ENCODE results near the gene HRH2.

HRH2 gene

DNA sequence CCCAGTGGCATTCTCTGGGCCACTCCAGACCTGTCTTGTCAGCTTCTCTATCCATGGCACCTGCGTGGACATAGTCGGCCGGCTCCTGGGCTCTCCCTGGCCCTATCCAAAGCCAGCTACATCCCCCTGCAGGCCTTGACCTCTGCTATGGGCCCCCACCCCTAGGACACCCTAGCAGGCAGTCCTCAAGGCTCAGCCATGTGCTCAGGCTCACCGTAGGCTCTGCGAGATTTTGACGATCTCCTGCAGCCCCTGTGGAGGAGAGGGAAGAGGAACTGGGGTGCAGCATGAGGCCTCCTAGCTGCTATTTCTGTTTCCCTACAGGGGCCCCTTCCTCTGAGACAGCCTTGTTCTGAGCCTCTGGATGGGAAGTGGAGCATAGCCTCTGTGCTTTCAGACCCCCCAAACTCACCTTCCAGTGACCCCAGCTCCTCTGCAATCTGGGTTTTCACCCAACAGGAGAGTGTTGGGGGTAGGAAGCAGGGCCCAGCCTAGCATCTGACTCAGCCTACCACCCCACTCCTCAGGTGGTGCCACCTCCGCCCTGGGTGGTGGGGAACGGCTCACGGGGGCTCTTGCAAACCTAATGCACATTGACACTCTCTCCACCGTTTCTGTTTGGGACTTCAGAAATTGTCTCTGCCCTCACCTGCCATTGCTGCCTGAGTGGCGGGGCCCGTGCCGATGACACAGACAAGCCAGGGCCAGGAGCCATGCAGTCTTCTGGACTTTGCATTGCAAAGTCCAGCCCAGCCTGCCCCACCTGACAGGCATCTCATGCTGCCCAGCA is 36.7 kb downstream of the HRH2 start:
- no peaks in the 10 kb centered on the region for H3K36me3 ChIP-seq (ENCODE audit: control insufficient read depth in 1 of 2, insufficient read depth in 2 of 2, low read length in 2 of 2)
- no peak overlapping the region for H3K27ac ChIP-seq (ENCODE audit: low read length)
- no peak overlapping the region for H3K4me3 ChIP-seq (ENCODE audit: low read depth in 1 of 2, low read length in 2 of 2)
- no peaks in the 10 kb centered on the region for H3K4me1 ChIP-seq (ENCODE audit: control insufficient read depth in 1 of 2, insufficient read depth in 2 of 2, low read length in 2 of 2)
- no peaks in the 10 kb centered on the region for H3K27me3 ChIP-seq (ENCODE audit: low read depth, low read length)
- no peaks in the 10 kb centered on the region for H3K9me3 ChIP-seq (ENCODE audit: control insufficient read depth in 1 of 2, low read length in 2 of 2)

DNA sequence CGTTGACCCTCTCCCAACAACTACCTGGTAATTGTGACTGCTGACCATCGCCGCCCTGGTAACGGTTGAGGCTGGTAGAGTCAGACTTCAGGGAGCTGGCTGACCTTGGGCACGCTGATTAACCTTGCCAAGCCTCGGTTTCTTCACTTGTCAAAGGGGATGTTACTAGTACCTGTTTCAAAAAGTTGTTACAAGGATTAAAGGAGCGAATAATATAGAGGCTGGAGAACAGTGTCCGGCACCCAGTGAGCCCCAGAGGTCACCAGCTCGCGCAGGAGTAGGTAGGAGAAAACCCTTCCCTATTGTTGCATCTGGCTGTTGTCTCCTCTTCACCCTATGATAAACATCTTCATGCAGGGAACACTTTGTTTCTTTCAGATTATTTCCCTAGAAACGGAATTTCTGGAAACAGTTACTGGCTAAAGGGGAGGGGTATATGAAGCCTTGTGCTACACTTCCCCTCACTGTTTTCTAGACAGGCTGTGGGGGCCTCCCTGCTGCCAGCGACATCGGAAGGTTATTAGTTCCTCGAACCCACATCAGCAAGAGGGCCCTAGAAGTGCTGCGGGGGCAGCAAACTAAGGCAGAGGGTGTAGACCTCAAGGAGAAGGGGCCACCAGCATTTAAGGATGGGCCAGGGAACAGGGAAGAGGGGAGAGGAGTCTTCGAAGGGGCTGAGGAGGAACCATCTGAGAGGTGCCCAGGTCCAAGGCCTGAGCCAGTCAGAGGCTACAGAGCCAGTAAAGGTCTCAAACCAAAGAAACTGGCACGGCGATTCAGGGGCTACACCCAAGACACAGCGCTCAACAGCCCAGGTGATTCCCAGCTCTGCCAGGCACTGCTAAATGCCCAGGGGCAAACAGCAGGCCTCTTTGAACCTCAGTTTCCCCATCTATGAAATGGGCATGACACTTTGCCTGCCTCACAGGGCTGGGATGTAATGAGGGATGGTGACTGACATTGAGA is 37.6 kb downstream of the HRH2 start:
- Histone ChIP-seq H3K4me3 (ENCODE audit: low read depth in 1 of 2, low read length in 2 of 2) (no peak overlapping the region), H3K27me3 (ENCODE audit: low read depth, low read length) (no peaks in the 10 kb centered on the region), H3K4me1 (ENCODE audit: control insufficient read depth in 1 of 2, insufficient read depth in 2 of 2, low read length in 2 of 2) (no peaks in the 10 kb centered on the region), H3K36me3 (ENCODE audit: control insufficient read depth in 1 of 2, insufficient read depth in 2 of 2, low read length in 2 of 2) (no peaks in the 10 kb centered on the region), H3K27ac (ENCODE audit: low read length) (no peak overlapping the region), H3K9me3 (ENCODE audit: control insufficient read depth in 1 of 2, low read length in 2 of 2) (no peaks in the 10 kb centered on the region)

DNA sequence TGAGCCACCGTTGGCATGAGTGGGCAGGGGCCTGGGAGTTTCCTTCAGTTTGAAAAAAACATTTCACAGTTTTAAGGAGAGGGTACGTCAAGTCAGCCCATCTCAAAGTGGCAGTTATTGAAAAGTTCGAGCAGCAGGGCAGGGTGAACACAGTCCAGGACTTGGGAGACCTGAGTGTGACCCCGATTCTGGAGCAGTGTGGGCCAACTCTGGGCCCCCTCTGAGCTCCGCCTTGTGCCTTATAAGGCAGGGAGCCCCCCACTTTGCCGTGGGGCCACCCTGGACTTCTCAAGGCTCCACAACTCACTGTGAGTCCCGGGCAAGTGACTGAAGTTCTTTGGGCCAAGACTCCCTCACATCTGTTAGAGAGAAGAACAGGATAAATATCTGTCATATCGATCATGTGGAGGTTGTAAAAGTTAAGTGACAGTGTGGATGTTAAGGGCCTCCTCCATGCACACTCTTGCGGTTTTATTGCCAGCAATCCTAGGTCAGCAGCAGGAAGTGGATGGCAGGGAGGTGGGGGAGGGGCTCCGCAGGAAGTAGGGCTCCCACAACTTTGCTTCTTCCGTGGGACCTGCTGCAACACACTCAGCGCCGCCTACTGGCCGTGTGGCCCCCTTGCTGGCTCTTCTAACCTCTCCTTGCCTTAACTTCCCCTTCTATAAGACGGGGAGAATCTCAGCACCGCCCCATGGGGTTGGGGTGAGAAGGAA is 38.4 kb downstream of the HRH2 start:
- no peaks in the 10 kb centered on the region for H3K36me3 ChIP-seq (ENCODE audit: control insufficient read depth in 1 of 2, insufficient read depth in 2 of 2, low read length in 2 of 2)
- H3K4me3 ChIP-seq (ENCODE audit: low read depth in 1 of 2, low read length in 2 of 2), result no peak overlapping the region
- H3K27me3 ChIP-seq (ENCODE audit: low read depth, low read length), result no peaks in the 10 kb centered on the region
- no peak overlapping the region for H3K27ac ChIP-seq (ENCODE audit: low read length)
- no peaks in the 10 kb centered on the region for H3K9me3 ChIP-seq (ENCODE audit: control insufficient read depth in 1 of 2, low read length in 2 of 2)
- H3K4me1 ChIP-seq (ENCODE audit: control insufficient read depth in 1 of 2, insufficient read depth in 2 of 2, low read length in 2 of 2), result no peaks in the 10 kb centered on the region

DNA sequence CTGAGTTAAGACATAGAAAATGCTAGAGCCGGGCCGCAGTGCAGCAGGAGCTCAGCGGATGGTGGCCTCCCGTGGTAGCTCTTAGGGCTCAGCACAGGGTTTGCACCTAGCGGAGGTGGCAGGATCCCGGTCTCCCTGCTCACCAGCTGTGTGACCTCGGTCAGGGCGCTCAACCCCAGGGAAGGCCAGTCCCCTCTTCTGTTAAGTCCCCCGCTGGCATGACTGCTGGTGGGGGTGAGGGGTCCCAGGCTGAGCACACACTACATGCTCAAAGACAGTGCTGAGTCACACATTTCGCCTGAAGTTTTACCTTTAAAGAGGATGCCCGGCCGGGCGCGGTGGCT is 39.0 kb downstream of the HRH2 start:
- no peak overlapping the region for H3K27ac ChIP-seq (ENCODE audit: low read length)
- H3K4me3 ChIP-seq (ENCODE audit: low read depth in 1 of 2, low read length in 2 of 2), result no peak overlapping the region
- H3K4me1 ChIP-seq (ENCODE audit: control insufficient read depth in 1 of 2, insufficient read depth in 2 of 2, low read length in 2 of 2), result no peaks in the 10 kb centered on the region
- H3K27me3 ChIP-seq (ENCODE audit: low read depth, low read length), result no peaks in the 10 kb centered on the region
- no peaks in the 10 kb centered on the region for H3K36me3 ChIP-seq (ENCODE audit: control insufficient read depth in 1 of 2, insufficient read depth in 2 of 2, low read length in 2 of 2)
- H3K9me3 ChIP-seq (ENCODE audit: control insufficient read depth in 1 of 2, low read length in 2 of 2), result no peaks in the 10 kb centered on the region

DNA sequence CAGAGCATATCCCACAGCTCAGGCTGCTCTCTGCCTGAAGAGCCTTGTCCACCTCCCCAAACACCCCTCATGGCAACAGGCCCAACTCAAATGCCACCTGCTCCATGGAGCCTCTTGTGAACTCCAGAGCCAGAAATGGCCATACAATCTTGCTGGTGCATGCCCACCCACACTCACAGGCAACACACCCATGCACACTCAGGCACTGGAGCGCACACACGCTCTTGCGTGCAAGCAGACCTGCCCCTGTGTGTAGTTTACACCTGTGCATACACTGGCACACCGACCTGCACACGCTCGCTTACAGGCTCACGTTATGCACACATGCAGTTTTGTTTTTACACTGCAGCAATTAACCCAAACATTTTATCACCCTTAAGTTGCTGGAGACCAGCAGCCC is 40.0 kb downstream of the HRH2 start:
- Histone ChIP-seq H3K36me3 (ENCODE audit: control insufficient read depth in 1 of 2, insufficient read depth in 2 of 2, low read length in 2 of 2) (no peaks in the 10 kb centered on the region), H3K27me3 (ENCODE audit: low read depth, low read length) (no peaks in the 10 kb centered on the region), H3K27ac (ENCODE audit: low read length) (no peak overlapping the region), H3K4me3 (ENCODE audit: low read depth in 1 of 2, low read length in 2 of 2) (no peak overlapping the region), H3K4me1 (ENCODE audit: control insufficient read depth in 1 of 2, insufficient read depth in 2 of 2, low read length in 2 of 2) (no peaks in the 10 kb centered on the region), H3K9me3 (ENCODE audit: control insufficient read depth in 1 of 2, low read length in 2 of 2) (no peaks in the 10 kb centered on the region)

DNA sequence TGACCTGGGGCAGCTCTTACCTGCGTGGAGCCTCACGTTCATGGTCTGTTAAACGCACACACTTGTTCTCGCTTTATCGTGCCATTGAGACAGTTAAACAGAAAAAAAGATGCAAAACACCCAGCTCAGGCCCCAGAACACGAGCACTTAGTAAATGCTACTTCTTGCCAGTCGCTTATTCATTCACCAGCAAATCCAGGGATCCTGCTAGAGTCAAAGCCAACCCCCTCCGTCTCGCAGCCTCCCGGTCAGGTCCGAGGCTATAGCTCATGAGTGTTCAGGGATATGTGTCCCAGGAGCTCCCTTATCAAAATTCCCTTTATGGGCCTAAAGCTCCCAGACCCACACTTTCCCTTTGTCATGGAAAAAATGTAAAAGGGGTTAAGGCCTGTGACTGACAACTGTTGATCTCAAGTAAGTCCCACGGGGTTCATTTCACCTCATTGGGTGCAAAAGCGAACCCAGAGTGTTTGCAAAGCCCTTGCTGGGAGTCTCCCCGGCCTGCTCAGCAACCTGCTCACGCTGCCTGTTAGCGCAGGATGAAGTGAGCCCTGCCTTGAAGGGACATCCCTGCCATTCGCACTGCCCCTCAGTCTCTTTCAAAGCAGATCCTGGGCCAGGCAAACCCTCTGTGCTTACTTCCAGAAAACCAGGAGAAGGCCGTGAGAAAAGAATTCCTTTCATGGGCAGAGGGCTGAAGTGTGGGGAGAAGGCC is 40.7 kb downstream of the HRH2 start:
- H3K36me3 ChIP-seq (ENCODE audit: control insufficient read depth in 1 of 2, insufficient read depth in 2 of 2, low read length in 2 of 2), result no peaks in the 10 kb centered on the region
- no peaks in the 10 kb centered on the region for H3K4me1 ChIP-seq (ENCODE audit: control insufficient read depth in 1 of 2, insufficient read depth in 2 of 2, low read length in 2 of 2)
- H3K27me3 ChIP-seq (ENCODE audit: low read depth, low read length), result no peaks in the 10 kb centered on the region
- H3K9me3 ChIP-seq (ENCODE audit: control insufficient read depth in 1 of 2, low read length in 2 of 2), result no peaks in the 10 kb centered on the region
- H3K27ac ChIP-seq (ENCODE audit: low read length), result no peak overlapping the region
- H3K4me3 ChIP-seq (ENCODE audit: low read depth in 1 of 2, low read length in 2 of 2), result no peak overlapping the region

DNA sequence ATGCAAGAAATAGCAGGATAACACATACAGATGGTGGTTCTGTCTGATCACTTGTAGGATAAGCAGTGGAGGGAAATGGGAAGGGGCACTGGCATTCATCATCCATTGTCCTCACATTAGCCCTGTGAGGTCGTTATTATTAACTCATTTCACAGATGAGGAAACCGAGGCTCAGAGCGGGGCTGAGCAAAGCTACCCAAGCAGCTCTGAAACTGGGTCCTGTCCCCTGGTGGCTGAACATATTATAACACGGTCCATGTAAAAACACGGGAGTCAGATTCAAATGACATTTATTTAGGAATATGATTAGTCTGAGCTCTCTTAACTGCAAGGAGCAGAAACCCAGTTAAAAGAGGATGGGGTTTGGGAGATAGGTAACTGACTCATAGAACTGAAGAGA is 43.1 kb downstream of the HRH2 start:
- H3K27me3 ChIP-seq (ENCODE audit: low read depth, low read length), result no peaks in the 10 kb centered on the region
- H3K9me3 ChIP-seq (ENCODE audit: control insufficient read depth in 1 of 2, low read length in 2 of 2), result no peaks in the 10 kb centered on the region
- H3K36me3 ChIP-seq (ENCODE audit: control insufficient read depth in 1 of 2, insufficient read depth in 2 of 2, low read length in 2 of 2), result no peaks in the 10 kb centered on the region
- no peak overlapping the region for H3K27ac ChIP-seq (ENCODE audit: low read length)
- no peak overlapping the region for H3K4me3 ChIP-seq (ENCODE audit: low read depth in 1 of 2, low read length in 2 of 2)
- no peaks in the 10 kb centered on the region for H3K4me1 ChIP-seq (ENCODE audit: control insufficient read depth in 1 of 2, insufficient read depth in 2 of 2, low read length in 2 of 2)

DNA sequence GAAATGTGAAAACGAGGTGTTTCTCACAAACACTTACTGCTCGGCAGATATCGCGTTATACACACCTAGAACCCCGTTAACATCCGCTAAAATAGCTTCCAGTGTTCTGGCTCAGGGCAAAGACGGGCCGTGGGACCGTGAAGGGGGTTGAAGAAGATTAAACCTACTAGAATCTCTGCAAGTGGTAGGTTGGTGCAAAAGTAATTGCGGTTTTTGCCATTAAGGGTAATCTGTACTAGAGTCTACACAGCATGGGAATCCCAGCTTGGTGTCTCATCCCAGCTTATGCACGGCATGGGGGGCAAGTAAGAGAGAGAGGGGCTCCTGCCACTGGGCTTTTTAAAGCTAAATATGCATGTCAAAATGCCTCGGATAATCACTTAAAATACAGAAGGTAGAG is 43.9 kb downstream of the HRH2 start:
- no peaks in the 10 kb centered on the region for H3K9me3 ChIP-seq (ENCODE audit: control insufficient read depth in 1 of 2, low read length in 2 of 2)
- H3K27me3 ChIP-seq (ENCODE audit: low read depth, low read length), result no peaks in the 10 kb centered on the region
- no peaks in the 10 kb centered on the region for H3K36me3 ChIP-seq (ENCODE audit: control insufficient read depth in 1 of 2, insufficient read depth in 2 of 2, low read length in 2 of 2)
- H3K4me1 ChIP-seq (ENCODE audit: control insufficient read depth in 1 of 2, insufficient read depth in 2 of 2, low read length in 2 of 2), result no peaks in the 10 kb centered on the region
- no peak overlapping the region for H3K4me3 ChIP-seq (ENCODE audit: low read depth in 1 of 2, low read length in 2 of 2)
- no peak overlapping the region for H3K27ac ChIP-seq (ENCODE audit: low read length)

DNA sequence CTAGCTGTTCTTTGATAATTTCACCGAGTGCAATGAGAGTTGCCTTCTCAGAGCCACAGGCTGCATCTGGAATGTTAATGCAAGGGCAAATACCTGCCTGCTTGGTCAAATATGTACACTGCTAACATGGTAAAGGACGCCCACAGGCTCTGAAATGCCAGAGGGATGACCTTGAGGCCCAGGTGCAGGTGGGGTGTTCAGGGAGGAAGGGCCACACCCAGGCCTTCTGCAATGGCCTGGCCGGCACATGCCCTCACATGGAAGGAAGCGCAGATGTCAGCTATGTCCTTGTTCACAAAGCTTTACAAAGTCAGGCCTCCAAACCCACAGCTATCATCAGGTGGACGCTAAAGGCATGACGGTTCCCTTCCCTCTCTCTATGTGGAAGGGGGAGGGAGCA is 48.6 kb downstream of the HRH2 start:
- Histone ChIP-seq H3K4me3 (ENCODE audit: low read depth in 1 of 2, low read length in 2 of 2) (no peak overlapping the region), H3K4me1 (ENCODE audit: control insufficient read depth in 1 of 2, insufficient read depth in 2 of 2, low read length in 2 of 2) (no peaks in the 10 kb centered on the region), H3K27me3 (ENCODE audit: low read depth, low read length) (no peaks in the 10 kb centered on the region), H3K36me3 (ENCODE audit: control insufficient read depth in 1 of 2, insufficient read depth in 2 of 2, low read length in 2 of 2) (no peaks in the 10 kb centered on the region), H3K27ac (ENCODE audit: low read length) (no peak overlapping the region), H3K9me3 (ENCODE audit: control insufficient read depth in 1 of 2, low read length in 2 of 2) (no peaks in the 10 kb centered on the region)

DNA sequence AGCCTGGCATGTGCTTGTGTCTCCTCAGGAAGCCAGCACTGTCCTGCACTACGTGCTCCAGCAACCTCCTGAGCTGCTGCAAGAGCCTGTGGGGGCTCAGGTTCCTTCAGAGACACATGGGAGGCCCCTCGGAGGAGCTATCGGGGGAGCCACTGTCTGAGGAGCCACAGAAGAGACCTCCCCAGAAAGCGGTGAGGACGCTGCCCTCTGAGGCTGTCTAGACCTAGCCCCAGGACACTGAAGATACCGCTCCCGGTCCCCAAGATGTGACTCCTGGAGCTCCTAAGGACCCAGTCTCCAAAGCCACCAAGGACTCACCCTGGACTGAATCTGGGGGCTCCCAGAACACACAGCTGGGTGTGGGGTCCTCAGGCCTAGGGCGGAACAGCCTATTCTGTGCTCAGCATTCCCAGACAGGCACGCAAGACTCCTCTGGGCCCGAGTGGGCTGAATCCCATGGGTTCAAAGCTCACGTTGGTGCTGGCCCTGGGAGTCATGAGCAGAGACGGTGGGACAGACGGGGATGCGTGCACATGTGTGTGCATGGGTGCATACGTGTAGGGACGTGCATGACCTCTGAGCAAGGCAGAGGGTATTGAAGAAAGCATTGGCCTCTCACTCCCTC is 50.0 kb downstream of the HRH2 start:
- no peaks in the 10 kb centered on the region for H3K36me3 ChIP-seq (ENCODE audit: control insufficient read depth in 1 of 2, insufficient read depth in 2 of 2, low read length in 2 of 2)
- H3K27me3 ChIP-seq (ENCODE audit: low read depth, low read length), result no peaks in the 10 kb centered on the region
- H3K27ac ChIP-seq (ENCODE audit: low read length), result no peak overlapping the region
- no peaks in the 10 kb centered on the region for H3K4me1 ChIP-seq (ENCODE audit: control insufficient read depth in 1 of 2, insufficient read depth in 2 of 2, low read length in 2 of 2)
- H3K4me3 ChIP-seq (ENCODE audit: low read depth in 1 of 2, low read length in 2 of 2), result no peak overlapping the region
- H3K9me3 ChIP-seq (ENCODE audit: control insufficient read depth in 1 of 2, low read length in 2 of 2), result no peaks in the 10 kb centered on the region

Data from muscle layer of duodenum (tissue), 2 donors.